GM18907 (cell line): ENCODE measurements around the gene CAMTA1.

Experiments
- ATAC-seq: cut with Tn5 transposase; IDR thresholded peaks from one replicate; pipeline ENCODE4 v1.9.1; 2021; ENCODE audit warnings: mild to moderate bottlenecking, moderate library complexity; ENCODE audit not compliant: unreplicated experiment

CAMTA1 gene

GRCh38 chr1:6953907-6954364, 168.7 kb downstream of the CAMTA1 start:
- ATAC-seq = no peak

GRCh38 chr1:6954591-6954990, 169.3 kb downstream of the CAMTA1 start:
- ATAC-seq = no peak

DNA sequence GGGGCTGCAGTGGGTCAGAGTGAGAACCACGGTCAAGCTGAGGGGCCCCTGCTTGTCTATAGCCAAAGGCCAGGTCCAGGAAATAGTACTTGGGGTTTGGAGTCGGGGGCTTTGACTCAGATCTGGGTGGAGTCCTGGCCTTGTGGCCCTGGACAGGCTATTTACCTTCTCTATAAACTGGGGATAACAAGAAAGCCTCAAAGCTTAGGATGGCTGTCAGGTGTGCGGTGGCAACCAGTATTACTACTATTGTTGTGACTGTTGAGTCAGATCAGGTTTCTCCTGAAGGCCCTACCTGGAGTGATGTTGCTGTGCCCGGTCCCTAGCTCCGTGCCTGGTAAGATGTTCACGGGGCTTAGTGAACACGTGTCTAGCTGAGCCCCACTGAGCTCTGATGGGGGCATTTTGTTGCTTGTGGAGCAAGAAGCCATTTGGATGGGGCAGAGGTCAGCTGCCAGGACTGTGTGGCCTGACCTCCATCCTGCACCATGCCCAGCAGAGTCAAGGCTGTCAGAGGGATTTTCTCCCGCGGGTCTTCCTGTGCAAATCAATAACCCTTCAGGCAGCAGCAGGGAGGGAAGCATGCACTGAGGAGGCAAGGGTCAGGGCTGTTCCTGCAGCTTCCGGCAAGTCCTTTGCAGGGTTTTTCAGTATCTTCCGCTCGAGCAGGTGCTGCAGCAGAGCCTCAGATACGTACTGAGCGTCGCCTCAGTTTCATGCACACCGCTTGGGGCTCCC, 170.3 kb downstream of the CAMTA1 start:
- no peak for ATAC-seq

- ATAC-seq = no peak
These were observed 171.4 kb downstream of the CAMTA1 start for GRCh38 chr1:6956488-6957159.

GRCh38 chr1:6957341-6957740, 172.1 kb downstream of the CAMTA1 start:
- no peak for ATAC-seq

- no peak for ATAC-seq
These were observed 173.3 kb downstream of the CAMTA1 start for GRCh38 chr1:6958407-6959030.

DNA sequence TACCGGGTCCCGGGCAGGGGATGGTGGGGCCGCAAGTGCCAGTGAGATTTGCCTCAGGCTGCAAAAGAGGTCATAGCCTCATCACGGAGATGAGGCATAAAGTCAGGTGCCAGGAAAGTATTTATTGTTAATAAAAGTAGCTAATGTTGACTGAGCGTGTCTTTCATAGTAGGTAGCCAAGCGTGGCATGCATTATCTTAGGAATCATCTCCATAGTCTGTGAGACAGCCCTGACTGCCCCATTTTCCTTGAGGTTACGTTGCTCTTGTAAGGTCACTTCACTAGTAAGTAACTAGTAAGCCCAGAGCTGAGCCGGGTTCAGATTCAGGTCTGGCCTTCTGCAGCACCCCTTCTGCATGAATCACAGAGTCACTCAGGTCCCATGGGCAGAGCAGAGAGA, 174.2 kb downstream of the CAMTA1 start:
- ATAC-seq = no peak

GRCh38 chr1:6960291-6960811, 175.1 kb downstream of the CAMTA1 start:
- ATAC-seq = no peak

- no peak for ATAC-seq
These were observed 175.6 kb downstream of the CAMTA1 start for GRCh38 chr1:6960860-6961259.

GRCh38 chr1:6961289-6961688, 176.0 kb downstream of the CAMTA1 start:
- no peak for ATAC-seq

GRCh38 chr1:6961905-6962477, 176.7 kb downstream of the CAMTA1 start:
- ATAC-seq = no peak

DNA sequence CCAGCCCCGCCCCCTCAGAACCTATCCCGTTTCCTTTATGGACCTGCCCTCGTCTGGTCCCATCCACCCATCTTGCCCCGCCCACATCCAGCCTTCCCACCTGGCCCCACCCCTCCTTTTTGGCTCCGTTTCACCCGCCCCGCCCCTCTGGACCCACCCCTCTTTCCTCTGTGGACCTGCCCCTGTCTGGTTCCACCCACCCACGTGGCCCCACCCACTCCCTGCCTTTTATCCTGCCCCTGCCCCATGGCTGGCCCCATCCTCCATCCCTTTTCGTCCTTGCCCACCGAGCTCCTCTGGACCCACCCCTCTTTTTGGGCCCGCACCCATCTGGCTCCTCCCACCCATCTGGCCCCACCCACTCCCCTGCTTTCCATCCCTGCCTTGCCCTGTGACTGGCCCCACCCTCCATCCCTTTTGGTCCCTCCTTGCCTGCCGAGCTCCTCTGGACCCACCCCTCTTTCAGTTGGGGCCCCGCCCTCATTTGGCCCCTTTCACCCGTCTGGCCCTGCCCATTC, 177.3 kb downstream of the CAMTA1 start:
- no peak for ATAC-seq

- ATAC-seq = no peak
These were observed 178.0 kb downstream of the CAMTA1 start for GRCh38 chr1:6962996-6963911.

DNA sequence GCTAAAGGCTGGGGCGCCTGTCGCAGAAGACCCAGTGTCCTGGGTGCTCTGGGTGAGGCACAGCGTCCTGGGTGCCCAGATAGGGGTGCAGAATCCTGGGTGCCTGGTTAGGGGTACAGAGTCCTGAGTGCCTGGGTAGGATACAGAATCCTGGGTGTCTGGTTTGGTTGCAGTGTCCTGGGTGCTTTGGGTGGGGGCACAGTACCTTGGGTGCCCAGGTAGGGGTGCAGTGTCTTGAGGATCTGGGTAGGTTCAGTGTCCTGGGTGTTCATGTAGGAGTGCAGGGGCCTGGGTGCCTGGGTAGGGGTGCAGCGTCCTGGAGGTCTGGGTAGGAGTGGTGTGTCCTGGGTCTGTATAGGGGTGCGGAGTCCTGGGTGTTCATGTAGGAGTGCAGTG, 178.7 kb downstream of the CAMTA1 start:
- no peak for ATAC-seq

DNA sequence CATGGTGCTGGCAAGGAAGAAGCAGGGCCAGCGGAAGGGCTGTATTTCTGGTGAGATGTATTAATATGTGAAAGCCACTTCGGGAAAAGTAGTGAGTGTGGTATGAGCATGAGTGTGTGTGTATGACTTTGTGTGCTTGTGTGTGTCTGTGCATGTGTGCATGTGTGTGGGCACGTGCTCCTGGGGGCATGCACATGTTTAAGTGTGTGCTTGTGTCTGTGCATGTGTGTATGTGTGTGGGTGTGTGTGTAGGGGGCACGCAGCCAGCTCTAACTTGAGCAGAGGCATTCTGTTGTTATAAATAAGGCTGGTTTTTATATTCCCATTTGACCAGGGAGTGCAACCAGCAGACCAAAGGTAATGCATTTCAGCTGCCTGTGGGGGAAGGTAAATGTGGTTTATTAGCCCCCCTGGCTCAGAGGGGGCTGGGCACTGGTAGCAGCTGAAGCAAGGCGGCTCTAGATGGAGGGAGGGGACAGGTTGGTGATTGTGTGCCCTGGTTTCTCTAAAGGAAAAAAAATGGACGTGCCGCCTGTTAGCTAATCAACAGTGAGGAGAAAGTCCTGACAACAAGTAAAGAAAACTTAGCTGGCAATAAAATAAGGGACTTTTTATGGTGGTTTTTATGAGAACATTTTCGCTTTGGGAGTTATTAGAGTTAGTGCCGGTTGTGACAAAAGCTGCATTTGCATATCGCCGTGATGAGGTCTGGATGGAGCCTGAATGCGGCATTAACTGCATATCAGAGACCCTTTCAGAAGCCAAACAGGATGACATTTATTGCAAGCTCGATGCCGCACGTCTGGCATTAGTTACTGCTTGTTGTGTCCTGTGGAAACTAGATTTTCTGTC, 180.1 kb downstream of the CAMTA1 start:
- no peak for ATAC-seq

DNA sequence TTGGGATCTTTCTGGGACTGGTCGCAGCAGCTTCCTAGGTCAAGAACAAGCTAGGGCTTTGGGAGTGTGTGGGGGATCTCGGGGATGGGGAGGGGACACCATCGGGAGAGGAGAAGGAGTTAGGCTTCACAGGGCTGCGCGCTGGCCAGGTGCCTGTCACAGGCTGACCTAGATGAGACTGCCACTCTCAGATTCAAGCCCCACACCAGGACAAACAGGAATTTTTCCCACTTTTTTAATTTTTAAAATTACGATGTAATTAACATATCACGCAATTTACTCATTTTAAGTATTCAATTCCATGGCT, 180.6 kb downstream of the CAMTA1 start:
- ATAC-seq = no peak

DNA sequence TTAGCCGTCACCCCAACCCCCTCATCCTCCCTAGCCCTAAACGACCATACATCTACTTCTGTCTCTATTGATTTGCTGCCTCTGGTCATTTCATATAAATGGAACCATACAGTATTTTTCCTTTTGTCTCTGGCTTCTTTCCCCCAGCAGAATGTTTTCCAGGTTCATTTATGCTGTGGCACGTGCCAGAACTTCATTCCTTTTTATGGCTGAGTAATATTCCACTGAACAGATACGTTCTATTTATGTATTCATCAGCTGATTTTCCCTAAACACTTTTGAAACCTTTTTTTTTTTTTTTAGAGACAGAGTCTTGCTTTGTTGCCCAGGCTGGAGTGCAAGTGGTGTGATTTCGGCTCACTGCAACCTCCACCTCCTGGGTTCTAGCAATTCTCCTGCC, 181.1 kb downstream of the CAMTA1 start:
- no peak for ATAC-seq

- no peak for ATAC-seq
These were observed 182.3 kb downstream of the CAMTA1 start for GRCh38 chr1:6967431-6968111.

GRCh38 chr1:6969106-6969505, 183.9 kb downstream of the CAMTA1 start:
- ATAC-seq = no peak
